VCaP (cell line): ENCODE measurements around the gene MAPK7.

Source experiments
- H3K27ac ChIP-seq: fragments of 450-650 bp; 2 replicates; pipeline ENCODE4 v1.5.1; 2017
- CTCF ChIP-seq: fragments of 450-650 bp; conservative IDR thresholded peaks from 2 replicates; pipeline ENCODE4 v1.5.1; 2017; ENCODE audit warnings: mild to moderate bottlenecking, moderate library complexity

MAPK7 gene

GRCh38 chr17:19371259-19372010, 6.9 kb upstream of the MAPK7 start:
- TF ChIP-seq CTCF, result no peak
- no peak overlapping the region for H3K27ac ChIP-seq

- no peak for TF ChIP-seq CTCF
- no peak overlapping the region for H3K27ac ChIP-seq
These were observed 6.3 kb upstream of the MAPK7 start for GRCh38 chr17:19372011-19372370.

GRCh38 chr17:19372439-19372838, 5.9 kb upstream of the MAPK7 start:
- no peak overlapping the region for H3K27ac ChIP-seq

GRCh38 chr17:19372866-19373504, 5.3 kb upstream of the MAPK7 start:
- no peak for TF ChIP-seq CTCF

More at GRCh38 chr17:19372439-19372838, 5.9 kb upstream of the MAPK7 start:
- no peak for TF ChIP-seq CTCF

GRCh38 chr17:19374136-19374535, 4.2 kb upstream of the MAPK7 start:
- TF ChIP-seq CTCF, result no peak
- H3K27ac ChIP-seq, result no peak overlapping the region

More at GRCh38 chr17:19372866-19373504, 5.3 kb upstream of the MAPK7 start:
- no peak overlapping the region for H3K27ac ChIP-seq

- TF ChIP-seq CTCF, result no peak
- H3K27ac ChIP-seq, result no peak overlapping the region
These were observed 2.6 kb upstream of the MAPK7 start for GRCh38 chr17:19375732-19376131.

GRCh38 chr17:19376811-19377210, 1.5 kb upstream of the MAPK7 start:
- no peak for TF ChIP-seq CTCF
- peak overlapping the region; percentile 88 for H3K27ac ChIP-seq
